HG03342 (cell line): Measurements from ENCODE around the gene CRELD1.
"Not testable (repeated sequence)": the region's sequence is repeated elsewhere in the genome, so short reads cannot be mapped to it uniquely, and the experiment has no call there.

ENCODE experiments used
- ATAC-seq: cut with Tn5 transposase; IDR thresholded peaks from one replicate; pipeline ENCODE4 v1.9.1; 2021; ENCODE audit warnings: mild to moderate bottlenecking, moderate library complexity; ENCODE audit not compliant: unreplicated experiment

CRELD1 gene, protein sequence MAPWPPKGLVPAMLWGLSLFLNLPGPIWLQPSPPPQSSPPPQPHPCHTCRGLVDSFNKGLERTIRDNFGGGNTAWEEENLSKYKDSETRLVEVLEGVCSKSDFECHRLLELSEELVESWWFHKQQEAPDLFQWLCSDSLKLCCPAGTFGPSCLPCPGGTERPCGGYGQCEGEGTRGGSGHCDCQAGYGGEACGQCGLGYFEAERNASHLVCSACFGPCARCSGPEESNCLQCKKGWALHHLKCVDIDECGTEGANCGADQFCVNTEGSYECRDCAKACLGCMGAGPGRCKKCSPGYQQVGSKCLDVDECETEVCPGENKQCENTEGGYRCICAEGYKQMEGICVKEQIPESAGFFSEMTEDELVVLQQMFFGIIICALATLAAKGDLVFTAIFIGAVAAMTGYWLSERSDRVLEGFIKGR

DNA sequence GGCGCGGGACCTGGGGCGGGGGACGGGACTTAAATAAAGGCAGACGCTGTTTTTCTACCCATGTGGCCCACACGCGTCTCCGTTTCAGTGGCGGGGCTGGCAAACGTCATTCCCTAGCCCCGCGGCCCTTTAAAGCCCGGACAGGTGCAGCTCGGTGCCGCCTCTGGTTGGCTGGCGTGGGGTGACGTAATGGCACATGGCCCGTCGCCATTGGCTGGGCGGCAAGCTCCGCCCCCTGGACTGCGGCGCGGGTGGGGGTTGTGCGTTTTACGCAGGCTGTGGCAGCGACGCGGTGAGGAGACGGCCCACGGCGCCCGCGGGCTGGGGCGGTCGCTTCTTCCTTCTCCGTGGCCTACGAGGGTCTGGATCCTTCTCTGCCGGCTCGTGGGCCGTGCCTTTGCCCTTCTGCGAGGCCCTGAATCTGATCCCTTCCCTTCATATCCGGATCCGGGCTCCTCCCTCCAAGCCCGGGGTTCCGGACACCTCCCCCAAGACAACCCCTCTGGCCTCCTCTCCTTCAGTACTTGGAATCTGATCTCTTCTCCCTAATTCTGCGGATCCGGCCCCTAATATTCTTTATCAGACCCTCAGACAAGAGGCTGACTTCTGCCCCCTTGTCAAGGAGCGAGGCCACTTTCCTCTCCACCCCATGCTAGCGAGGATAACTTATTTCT lies at the start of gene CRELD1:
Gene CRELD1 (plus strand): TSS at position 274 of the 674 bp plus-strand sequence. CDS start 605 bp downstream, outside the sequence.
- ATAC-seq = peak; percentile 84

DNA sequence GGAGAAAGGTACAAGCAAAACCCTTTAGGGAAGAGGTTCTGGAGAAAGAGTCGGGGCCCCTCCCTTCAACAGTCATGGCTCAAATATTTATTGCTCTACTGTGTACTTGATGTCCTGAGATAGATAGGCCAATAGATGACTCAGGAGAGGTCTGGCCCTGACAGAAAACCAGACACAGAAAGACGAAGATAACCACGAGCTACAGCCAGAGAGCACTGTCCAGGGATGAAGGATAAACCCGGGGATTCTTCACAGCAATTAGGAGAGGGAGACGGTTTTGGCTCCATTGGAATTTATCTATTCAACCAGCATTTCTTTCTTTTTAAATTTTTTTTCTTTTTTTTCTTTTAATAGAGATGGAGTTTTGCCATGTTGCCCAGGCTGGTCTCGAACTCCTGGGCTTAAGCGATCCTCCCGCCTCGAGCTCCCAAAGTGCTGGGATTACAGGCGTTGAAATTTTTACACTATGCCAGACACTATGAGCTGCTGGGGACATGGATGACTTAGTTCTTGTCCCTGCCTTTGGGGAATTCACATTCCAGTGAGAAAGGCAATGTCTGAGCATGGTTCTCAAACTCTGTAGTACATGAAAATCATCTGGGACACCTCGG lies 49.0 kb upstream of the CRELD1 start:
- ATAC-seq = no peak

DNA sequence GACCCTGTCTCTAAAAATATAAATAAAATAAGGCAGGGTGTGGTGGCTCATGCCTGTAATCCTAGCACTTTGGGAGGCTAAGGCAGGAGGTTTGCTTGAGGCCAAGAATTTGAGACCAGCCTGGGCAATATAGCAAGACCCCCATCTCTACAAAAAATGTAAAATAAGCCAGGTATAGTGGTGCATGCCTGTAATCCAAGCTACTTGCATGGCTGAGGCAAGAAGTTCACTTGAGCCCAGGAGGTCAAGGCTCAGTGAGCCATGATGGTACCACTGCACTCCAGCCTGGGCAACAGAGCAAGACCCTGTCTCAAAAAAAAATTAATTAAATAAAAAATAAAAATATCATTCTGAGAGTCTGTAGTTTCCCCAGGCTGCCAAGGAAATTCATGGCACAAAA lies 47.3 kb upstream of the CRELD1 start:
- ATAC-seq = no peak

DNA sequence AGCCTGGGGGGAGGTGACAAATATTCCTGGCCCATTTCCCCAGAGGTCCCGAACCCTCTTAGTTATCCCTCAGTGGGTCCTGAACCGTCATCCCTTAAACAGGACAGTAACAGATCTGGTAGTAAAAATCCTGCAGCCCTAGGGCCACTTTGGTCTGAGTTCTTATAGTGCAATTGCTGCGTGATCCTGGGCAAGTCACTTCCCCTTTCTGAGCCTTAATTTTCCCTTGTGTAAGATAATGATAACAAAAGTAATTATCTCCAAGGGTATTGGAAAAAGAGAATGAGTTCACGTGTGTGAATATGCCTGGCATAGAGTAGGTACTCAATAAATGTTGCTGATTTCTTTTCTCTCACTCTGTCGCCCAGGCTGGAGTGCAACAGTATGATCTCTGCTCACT lies 46.2 kb upstream of the CRELD1 start:
- ATAC-seq = no peak

DNA sequence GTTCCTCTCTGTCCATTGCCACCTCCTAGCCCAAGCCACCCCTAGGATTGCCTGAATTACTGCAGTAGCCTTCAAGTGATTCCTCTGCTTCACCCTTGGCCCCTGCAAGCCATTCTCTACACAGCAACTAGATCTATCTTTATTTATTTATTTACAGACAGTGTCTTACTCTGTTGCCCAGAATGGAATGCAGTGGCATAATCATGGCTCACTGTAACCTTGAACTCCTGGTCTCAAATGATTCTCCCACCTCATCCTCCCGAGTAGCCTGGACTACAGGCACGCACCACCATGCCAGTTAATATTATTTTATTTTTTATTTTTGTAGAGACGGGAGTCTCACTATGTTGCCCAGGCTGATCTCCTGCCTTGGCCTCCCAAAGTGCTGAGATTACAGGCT lies 45.1 kb upstream of the CRELD1 start:
- ATAC-seq = no peak

DNA sequence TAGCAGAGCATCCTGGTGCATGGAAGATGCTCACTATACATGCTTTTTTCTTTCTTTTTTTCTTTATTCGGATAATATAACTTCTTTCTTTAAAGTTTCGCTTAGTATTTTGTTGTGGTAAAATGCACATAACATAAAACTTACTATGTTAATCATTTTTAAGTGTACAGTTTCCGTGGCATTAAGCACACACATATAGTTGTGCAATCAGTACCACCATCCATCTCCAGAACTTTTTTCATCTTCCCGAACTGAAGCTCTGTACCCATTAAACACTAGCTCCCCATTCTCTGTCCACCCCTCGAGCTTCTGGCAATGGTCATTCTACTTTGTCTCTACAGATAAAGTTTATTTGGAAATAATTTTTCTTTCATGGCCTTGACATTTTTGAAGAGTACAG lies 44.2 kb upstream of the CRELD1 start:
- ATAC-seq = no peak

DNA sequence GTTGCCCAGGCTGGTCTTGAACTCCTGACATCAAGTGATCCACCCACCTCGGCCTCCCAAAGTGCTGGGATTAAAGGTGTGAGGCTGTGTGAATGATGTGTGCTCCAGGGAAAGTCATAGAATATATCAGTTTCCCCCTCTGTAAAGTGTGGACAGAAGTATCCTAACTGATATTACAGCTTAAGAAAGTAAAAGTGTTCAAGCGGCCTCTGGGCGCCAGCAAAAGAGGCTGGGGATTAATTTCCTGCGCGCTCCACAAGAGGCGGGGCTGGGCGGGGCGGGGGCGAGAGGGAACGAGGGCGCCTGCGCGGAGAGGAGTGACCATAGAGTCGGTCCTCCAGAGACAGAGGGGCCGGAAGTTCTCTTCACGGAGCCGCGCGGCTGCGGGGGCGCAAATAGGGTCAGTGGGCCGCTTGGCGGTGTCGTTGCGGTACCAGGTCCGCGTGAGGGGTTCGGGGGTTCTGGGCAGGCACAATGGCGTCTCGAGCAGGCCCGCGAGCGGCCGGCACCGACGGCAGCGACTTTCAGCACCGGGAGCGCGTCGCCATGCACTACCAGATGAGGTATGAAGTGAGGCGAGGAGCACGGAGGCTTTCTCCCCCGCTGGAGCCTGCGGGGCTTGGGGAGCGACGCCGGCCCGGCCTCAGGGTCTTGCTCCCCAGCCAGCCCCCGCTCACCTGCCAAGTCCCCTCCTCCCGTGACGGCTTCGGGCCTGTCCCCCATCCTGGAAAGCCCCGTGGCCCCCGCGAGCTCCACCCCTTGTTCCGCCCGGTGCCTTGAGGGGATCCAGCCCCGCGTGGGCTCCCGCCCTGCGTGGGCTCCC lies 43.2 kb upstream of the CRELD1 start, which contains the start of gene JAGN1:
Gene JAGN1 (plus strand): TSS at position 362 of the 823 bp plus-strand sequence. CDS start 113 bp downstream, at position 475.
- ATAC-seq = peak; percentile 76

DNA sequence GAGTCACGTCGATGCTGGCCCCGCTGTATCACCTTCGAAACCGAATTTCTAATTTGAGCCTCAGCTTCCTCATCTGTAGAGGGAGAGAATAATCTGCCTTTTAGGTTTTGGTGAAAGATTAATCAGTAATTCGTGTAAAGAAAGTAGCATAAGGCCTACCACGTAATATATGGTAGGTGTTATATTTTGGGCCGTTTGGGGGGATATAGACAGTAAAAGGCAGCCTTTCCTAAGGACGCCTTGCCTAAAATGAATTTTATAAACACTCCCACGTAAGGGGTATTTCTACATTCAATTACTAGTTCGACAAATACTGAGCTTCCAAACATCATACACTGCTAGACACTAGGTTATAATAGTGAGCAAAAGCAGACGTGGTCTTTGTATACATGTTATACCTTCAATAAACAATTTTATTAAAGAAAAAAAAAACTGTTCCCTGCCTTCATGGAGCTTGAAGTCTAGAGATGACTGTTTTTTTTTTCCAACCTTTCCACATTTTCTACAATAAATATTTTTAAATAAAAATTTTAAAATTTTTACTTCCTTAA lies 42.5 kb upstream of the CRELD1 start:
- no peak for ATAC-seq

DNA sequence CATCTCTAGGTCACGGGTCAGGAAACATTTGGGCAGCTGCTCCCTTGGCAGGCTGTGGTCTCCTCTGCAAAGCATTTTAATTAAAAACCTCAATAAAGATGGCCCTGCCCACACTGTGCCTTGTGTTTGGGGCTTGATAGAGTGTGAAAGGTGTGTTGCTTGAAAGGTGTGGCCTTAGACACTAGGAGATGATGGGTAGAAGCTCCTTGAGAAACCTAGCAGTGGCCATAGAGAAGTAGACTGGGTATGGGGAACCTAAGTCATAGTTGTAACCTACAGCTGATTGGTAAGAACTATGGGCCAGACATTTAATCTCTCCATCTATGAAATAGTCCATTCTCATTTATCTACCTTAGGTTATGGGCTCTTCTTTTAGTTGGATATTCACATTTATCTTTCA lies 39.9 kb upstream of the CRELD1 start:
- no peak for ATAC-seq

DNA sequence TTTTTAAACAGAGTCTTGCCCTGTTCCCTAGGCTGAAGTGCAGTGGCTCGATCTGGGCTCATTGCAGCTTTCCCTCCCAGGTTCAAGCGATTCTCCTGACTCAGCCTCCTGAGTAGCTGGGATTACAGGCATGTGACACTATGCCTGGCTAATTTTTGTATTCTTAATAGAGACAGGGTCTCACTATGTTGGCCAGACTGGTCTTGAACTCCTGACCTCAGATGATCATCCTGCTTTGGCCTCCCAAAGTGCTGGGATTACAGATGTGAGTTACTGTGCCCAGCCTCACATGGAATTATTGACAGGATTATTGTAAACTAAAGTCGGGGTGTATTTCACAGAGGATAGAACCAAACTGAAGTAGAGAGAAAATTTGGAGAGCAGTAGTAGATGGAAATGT lies 37.9 kb upstream of the CRELD1 start:
- ATAC-seq = not testable (repeated sequence)

DNA sequence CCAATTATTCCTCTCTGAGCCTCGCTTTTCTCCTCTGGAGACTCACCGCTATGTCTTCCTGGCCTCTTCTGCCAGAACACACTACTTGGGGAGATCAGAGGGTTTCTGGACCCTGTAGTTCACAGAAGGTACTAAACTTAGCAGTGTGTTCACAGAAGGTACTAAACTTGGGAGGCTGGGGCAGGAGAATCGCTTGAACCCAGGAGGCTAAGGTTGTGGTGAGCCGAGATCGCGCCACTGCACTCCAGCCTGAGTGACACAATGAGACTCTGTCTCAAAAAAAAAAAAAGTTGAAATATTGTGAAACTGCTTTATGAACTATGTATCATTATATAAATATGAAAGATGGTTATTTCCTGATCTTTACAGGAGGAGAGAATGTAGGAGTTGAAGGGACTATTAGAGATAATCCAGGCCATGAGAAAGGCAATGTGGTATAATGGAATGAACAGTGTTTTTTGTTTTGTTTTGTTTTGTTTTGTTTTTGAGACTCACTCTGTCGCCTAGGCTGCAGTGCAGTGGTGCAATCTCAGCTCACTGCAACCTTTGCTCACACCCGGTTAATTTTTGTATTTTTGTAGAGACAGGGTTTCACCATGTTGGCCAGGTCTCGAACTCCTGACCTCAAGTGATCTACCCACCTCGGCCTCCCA lies 36.8 kb upstream of the CRELD1 start:
- ATAC-seq = not testable (repeated sequence)

DNA sequence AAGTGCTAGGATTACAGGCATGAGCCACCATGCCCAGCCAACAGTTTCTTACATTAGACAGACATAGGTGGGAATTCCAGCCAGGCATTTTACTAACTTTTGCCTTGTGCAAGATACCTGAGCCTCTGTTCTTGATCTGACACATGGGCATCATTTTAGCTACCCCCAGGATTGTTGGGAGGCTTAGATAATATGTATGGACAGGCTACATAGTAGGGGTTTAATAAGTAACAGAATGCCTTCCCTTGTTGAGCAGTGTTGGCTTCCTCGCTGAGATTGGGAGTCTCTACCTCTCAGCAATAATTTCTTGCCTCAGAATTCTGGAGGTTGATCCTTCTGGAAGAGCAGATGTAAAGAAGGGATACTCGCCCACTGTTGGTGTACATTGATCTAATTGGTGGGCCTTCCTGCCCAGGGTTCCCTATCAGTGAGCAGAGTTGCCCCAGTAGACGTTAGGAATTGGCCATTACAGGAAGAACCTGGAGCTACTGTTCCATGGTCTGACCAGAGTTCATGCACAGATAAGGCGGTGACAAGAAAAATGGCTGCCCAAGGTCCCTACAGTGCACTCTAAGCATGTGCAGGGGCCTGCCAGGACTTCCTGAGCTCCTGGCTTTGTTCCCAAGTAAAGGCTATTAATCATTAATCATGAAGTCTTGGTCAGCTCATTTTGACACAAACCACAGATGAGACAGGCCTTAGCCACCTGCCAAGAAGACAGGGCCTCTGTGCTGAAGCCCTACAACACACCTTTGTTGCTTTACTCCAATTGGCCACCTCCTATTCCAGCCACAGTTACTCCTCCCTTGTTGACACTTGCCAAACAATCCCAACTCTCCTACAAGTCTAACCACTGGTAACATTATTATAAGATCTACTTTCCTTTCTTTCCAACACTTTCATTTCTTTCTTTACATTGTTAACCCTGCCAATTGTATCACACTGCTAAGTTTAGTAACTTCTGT lies 35.9 kb upstream of the CRELD1 start:
- peak; percentile 57 for ATAC-seq

DNA sequence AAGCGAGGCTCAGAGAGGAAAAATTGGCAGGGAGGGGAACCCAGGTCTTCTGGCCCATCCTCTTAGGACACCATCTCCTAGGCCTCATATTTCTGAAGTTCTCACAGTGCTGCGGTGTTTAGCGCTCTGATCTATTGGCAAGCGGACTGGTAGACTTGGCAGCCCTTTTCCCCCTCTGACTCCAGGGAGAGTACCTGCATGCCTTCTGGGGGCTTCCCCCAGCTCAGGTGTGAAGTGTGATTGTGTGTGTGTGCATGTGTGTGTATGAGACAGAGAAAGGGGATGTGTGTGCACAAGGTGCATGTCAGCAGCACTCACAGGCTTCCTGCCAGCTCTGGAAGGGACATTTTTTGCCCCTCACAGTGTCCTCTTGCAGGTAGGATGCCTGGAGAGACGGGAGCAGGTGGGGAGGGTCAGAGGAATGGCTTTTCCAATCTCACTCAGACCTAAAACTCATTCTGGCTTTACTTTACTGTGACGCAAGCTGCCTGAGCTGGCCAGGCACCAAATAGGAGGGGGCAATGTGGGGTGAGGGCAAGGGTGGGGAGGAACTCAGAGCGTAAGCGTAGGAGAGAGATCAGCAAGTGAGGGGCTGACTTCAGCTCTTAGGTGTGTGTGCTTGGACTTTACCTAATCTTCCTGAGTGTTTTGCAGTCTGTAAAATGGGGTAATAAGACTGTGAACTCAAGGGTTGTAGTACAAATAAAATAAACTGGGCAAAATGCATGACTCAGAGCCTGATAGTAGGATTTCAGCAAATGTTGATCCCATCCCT lies 35.0 kb upstream of the CRELD1 start:
- no peak for ATAC-seq

DNA sequence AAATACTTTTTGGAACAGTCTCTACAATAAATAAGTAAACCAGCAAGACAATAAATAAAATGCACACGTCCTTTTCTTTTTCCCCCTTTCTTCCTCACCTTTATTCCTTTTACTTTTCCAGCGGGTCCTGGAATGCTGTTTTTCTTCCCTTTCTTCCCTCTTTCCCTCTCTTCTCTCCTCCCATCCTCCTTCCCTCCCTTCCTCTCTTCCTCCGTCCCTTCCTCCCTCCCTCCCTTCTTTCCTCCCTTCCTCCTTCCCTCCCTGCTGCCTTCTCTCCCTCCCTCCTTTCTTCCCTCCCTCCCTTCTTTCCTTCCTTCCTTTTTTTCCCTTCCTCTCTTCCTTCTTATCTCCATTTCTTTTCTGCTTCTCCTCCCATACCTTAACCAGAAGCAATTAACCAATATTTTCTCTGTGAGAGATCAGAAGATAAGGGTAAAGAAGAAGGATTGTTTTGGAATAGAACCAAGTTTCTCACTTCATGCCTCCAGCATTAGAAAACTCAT lies 34.3 kb upstream of the CRELD1 start:
- no peak for ATAC-seq

DNA sequence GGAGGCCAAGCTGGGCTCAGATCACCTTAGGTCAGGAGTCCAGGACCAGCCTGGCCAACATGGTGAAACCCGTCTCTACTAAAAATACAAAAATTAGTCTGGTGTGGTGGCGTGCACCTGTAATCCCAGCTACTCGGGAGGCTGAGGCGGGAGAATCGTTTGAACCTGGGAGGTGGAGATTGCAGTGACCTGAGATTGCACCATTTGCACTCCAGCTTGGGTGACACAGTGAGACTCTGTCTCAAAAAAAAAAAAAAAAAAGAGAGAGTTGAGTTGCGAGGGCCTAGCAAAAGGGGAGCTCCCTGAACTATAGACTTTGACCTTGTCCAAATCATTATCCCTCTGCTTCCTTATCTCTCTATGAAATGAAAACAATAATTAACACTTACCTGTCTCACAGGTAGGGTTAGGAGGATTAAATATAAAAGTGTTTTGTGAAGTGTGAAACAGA lies 32.6 kb upstream of the CRELD1 start:
- ATAC-seq = not testable (repeated sequence)

DNA sequence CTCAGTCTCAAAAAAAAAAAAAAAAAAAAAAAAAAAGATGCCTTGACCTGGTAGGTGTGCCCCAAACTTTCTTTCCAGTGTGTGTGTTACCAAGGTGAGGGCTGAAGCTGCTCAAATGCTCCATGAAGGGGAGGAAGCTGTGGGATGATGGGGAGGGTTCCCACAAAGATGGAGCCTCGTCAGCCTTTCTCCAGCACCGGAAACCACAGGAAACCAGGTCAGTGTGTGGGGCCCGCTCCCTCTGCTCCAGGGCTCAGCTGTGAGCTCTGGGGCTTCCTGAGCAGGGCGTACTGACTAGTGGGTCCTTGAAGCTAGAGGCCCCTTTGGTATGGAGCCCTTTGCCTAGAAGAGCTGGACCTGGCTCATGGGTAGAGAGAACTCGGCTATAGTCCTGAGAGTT lies 31.7 kb upstream of the CRELD1 start:
- ATAC-seq = no peak

DNA sequence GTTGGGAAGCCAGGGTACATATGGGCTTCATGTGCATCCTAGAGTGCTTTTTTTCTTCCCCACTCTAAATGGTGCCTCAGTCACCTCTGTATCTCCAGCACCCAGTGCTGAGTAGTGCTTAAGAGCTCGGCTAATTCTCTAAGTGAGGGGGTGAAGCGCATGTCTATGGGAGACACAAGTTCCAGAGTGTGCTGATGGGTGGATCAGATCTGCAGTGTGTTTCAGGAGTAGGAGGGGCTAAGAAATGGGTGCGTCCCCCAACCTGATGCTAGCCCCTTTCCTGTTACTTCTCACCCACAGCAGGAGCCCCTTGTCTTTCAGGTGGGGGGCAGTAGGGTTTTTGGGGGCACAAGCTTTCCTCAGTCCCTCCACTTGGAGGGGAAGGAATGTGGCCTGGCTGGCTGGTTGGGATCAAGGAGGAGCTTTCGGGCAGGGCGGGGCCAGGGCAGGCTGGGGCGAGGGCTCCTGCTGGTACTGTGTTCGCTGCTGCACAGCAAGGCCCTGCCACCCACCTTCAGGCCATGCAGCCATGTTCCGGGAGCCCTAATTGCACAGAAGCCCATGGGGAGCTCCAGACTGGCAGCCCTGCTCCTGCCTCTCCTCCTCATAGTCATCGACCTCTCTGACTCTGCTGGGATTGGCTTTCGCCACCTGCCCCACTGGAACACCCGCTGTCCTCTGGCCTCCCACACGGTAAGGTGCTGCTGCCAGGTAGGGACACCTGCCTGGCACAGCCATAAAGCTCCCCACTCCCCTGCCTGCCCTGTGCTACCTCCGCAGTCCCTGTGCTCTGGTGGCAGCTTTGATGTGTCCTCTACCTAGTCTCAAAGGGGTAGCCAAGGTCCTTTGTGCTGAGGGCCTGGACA lies 31.0 kb upstream of the CRELD1 start, which contains the start of gene IL17RE:
Gene IL17RE (plus strand): TSS at position 477 of the 866 bp plus-strand sequence. CDS start 85 bp downstream, at position 562.
- no peak for ATAC-seq
